PFSK-1 (cell line): Measurements from ENCODE around the gene BEST2.

ENCODE experiments used
- FOXP2 ChIP-seq: optimal IDR thresholded peaks from 2 replicates; pipeline ENCODE3; 2011; ENCODE audit warnings: borderline replicate concordance, control low read depth, inconsistent platforms; ENCODE audit not compliant: insufficient read depth; ENCODE audit errors: extremely low read length, extremely low read depth
- POLR2AphosphoS5 ChIP-seq: IDR thresholded peaks from 2 replicates; pipeline ENCODE4 v1.6.1; 2012; ENCODE audit warnings: low read depth, mild to moderate bottlenecking, control low read depth, low read length, moderate library complexity
- SIN3A ChIP-seq: IDR thresholded peaks from 2 replicates; pipeline ENCODE4 v1.6.1; 2012; ENCODE audit warnings: mild to moderate bottlenecking, low read length, moderate library complexity, borderline replicate concordance; ENCODE audit not compliant: insufficient read depth
- TAF1 ChIP-seq: IDR thresholded peaks from 2 replicates; pipeline ENCODE4 v1.6.1; 2012; ENCODE audit warnings: low read length, control low read depth, borderline replicate concordance; ENCODE audit not compliant: insufficient read depth
- TF ChIP-seq, protein P1 (sequence below), 2 experiments: IDR thresholded peaks; 2 replicates each; pipeline versions ENCODE4 v1.6.1 to v1.8.0; 2011 to 2012; ENCODE audit warnings: low read depth in 2 of 2, low read length in 2 of 2, control low read depth in 1 of 2, inconsistent platforms in 1 of 2, mild to moderate bottlenecking in 1 of 2, moderate library complexity in 1 of 2; ENCODE audit not compliant: insufficient read depth in 1 of 2

The BEST2 gene

DNA sequence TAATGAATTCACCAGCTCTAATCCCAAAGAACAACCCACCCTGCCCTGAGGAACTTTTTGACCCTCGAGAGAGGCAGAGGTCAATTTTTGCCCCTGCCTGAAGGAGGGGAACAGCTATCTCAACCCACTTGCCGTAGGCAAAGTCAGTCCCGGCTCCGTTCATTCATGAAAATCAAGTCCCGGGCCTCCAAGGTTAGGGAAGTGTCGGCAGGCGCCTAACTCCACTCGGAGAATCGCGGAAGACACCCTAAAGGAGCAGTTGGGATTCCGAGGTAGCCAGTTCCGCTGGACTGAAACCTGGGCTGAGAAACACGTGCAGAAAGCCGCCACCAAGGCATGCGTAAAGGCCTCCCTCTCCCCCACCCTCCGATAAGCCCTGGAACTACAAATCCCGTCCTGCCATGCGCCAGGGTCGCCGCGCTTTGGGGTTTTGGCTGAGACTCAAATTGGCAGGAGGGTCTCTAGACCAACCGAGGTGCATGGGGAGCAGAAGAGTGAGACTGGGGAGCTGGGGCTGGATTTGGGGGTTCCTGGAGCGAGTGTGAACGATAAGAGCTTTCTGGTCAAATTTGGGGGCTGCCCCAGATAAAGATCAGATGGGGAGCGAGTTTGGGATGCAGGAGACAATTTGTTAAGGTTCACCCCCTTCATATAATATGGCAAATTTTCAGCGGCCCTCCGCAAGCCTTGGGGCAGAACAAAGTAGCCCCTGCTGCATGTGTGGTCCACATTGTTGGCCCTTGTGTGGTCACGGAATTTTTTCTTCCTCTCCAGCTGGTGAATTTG, 27.8 kb upstream of the BEST2 start, which contains the start of gene TNPO2:
Gene TNPO2, minus strand, starts transcription at position 292 of the 786 bp plus-strand sequence. CDS start 2,955 bp downstream, outside the sequence.
- TF ChIP-seq, protein P1, sequence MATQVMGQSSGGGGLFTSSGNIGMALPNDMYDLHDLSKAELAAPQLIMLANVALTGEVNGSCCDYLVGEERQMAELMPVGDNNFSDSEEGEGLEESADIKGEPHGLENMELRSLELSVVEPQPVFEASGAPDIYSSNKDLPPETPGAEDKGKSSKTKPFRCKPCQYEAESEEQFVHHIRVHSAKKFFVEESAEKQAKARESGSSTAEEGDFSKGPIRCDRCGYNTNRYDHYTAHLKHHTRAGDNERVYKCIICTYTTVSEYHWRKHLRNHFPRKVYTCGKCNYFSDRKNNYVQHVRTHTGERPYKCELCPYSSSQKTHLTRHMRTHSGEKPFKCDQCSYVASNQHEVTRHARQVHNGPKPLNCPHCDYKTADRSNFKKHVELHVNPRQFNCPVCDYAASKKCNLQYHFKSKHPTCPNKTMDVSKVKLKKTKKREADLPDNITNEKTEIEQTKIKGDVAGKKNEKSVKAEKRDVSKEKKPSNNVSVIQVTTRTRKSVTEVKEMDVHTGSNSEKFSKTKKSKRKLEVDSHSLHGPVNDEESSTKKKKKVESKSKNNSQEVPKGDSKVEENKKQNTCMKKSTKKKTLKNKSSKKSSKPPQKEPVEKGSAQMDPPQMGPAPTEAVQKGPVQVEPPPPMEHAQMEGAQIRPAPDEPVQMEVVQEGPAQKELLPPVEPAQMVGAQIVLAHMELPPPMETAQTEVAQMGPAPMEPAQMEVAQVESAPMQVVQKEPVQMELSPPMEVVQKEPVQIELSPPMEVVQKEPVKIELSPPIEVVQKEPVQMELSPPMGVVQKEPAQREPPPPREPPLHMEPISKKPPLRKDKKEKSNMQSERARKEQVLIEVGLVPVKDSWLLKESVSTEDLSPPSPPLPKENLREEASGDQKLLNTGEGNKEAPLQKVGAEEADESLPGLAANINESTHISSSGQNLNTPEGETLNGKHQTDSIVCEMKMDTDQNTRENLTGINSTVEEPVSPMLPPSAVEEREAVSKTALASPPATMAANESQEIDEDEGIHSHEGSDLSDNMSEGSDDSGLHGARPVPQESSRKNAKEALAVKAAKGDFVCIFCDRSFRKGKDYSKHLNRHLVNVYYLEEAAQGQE (IDR thresholded peaks at IDR 0.05; ENCODE audit: insufficient read depth in 1 of 2, low read depth in 2 of 2, low read length in 2 of 2), result 0 out of 4 replicates have a peak, but pooled peaks of 1 of the 2 experiments have one; percentile 14
- TF ChIP-seq POLR2AphosphoS5 (peak; percentile 84), SIN3A (no peak), FOXP2 (peak; percentile 12), TAF1 (no peak)

DNA sequence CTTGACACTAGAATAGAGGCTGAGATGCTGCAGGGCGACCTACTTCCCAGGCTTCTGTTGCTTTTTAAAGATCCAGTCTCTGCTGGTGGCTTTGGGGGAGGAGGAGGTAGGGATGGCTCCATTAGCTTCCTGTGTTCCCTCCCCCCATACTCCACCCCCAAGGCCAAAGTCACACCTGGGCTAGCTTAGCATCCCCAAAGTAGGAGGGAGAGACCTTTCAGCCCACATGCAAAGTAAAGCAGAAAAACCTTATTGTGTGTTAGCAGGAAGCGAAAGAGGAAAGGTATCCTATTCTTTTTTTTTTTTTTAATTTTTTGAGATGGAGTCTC, 24.6 kb upstream of the BEST2 start:
- no peak for TF ChIP-seq TAF1
- TF ChIP-seq, protein P1 (IDR thresholded peaks at IDR 0.05; ENCODE audit: insufficient read depth in 1 of 2, low read depth in 2 of 2, low read length in 2 of 2), result no peak
- TF ChIP-seq SIN3A, result no peak
- no peak for TF ChIP-seq POLR2AphosphoS5
- TF ChIP-seq FOXP2, result no peak

DNA sequence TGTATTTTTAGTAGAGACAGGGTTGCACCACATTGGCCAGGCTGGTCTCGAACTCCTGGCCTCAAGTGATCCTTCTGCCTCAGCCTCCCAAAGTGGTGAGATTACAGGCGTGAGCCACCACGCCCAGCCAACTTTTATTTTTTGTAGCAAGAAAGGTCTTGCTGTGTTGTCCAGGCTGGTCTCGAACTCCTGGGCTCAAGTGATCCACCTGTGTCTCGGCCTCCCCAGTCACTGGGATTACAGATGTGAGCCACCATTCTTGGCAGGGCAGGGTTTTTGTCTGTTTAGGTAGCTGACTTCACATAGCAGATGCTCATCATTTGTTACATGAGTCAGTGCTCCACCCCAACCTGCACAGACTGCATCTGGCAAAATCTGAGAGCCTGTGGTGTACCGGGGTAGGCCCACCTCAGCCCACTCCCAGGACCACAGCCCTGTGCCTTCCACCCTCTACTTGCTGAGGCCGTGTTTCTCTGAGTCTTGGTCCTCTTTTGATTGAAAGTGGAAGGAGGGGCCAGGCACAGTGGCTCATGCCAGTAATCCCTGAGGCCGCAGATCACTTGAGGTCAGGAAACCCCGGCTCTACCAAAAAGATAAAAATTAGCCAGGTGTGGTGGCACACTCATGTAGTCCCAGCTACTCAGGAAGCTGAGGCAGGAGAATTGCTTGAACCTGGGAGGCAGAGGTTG, 23.7 kb upstream of the BEST2 start:
- no peak for TF ChIP-seq TAF1
- no peak for TF ChIP-seq POLR2AphosphoS5
- TF ChIP-seq SIN3A, result no peak
- TF ChIP-seq, protein P1 (IDR thresholded peaks at IDR 0.05; ENCODE audit: insufficient read depth in 1 of 2, low read depth in 2 of 2, low read length in 2 of 2), result no peak
- no peak for TF ChIP-seq FOXP2

DNA sequence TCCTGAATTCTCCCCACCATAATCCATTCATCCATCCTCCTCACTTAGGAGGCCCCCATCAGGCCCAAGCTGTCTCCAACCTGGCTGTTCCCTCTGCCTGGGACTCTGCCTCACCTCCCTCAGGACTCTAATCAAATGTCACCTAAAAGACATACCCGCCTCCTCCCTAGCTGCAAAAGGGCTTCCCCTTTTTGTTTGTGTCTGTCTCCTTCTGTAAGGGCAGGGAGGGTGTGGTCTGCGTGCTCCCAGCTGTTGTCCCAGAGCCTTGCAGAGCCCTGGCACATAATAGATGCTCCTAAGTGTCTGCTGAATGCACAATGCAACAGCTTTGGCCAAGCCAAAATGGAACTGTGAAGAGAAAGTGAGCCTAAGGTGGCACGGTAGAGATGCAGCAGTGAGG, 21.5 kb upstream of the BEST2 start:
- TF ChIP-seq FOXP2 (no peak), SIN3A (no peak), POLR2AphosphoS5 (no peak), TAF1 (no peak)
- TF ChIP-seq, protein P1 (IDR thresholded peaks at IDR 0.05; ENCODE audit: insufficient read depth in 1 of 2, low read depth in 2 of 2, low read length in 2 of 2), result no peak
